RWPE2 (cell line): ENCODE results near the gene ABCG2.

Experiments used
- ATAC-seq: fragments of 200-7000 bp; cut with Tn5 transposase; 3 replicates; pipeline ENCODE4 v1.9.1; 2021; ENCODE audit warnings: low read depth
- DNase-seq: peaks from one replicate; pipeline ENCODE4 v3.0.0-alpha.2; 2020; ENCODE audit warnings: low spot score
- H3K27ac ChIP-seq: fragments of 450-650 bp; 2 replicates; pipeline ENCODE4 v1.5.1; 2017; ENCODE audit warnings: mild to moderate bottlenecking; ENCODE audit not compliant: poor library complexity, severe bottlenecking
- H3K27me3 ChIP-seq: fragments of 250-450 bp; sonication (Bioruptor Pico); 2 replicates; pipeline ENCODE4 v1.5.1; 2021; ENCODE audit warnings: mild to moderate bottlenecking, moderate library complexity; ENCODE audit not compliant: insufficient read depth, poor library complexity, severe bottlenecking
- H3K36me3 ChIP-seq: fragments of 250-450 bp; sonication (Bioruptor Pico); 2 replicates; pipeline ENCODE4 v1.5.1; 2020; ENCODE audit warnings: low read depth, mild to moderate bottlenecking, moderate library complexity
- H3K4me1 ChIP-seq: fragments of 250-450 bp; sonication (Bioruptor Pico); 2 replicates; pipeline ENCODE4 v1.5.1; 2021; ENCODE audit warnings: mild to moderate bottlenecking, moderate library complexity; ENCODE audit not compliant: insufficient read depth, poor library complexity, severe bottlenecking
- H3K4me3 ChIP-seq: fragments of 250-450 bp; sonication (Bioruptor Pico); 2 replicates; pipeline ENCODE4 v1.5.1; 2021; ENCODE audit warnings: mild to moderate bottlenecking, moderate library complexity; ENCODE audit not compliant: severe bottlenecking
- H3K9me3 ChIP-seq: fragments of 250-450 bp; sonication (Bioruptor Pico); 2 replicates; pipeline ENCODE4 v1.5.1; 2021; ENCODE audit warnings: mild to moderate bottlenecking, moderate library complexity; ENCODE audit not compliant: severe bottlenecking
- TF ChIP-seq, protein P1 (sequence below): fragments of 450-650 bp; IDR thresholded peaks from one replicate; pipeline ENCODE4 v1.5.1; 2017; ENCODE audit warnings: mild to moderate bottlenecking, moderate library complexity; ENCODE audit not compliant: poor library complexity, severe bottlenecking

The ABCG2 gene

DNA sequence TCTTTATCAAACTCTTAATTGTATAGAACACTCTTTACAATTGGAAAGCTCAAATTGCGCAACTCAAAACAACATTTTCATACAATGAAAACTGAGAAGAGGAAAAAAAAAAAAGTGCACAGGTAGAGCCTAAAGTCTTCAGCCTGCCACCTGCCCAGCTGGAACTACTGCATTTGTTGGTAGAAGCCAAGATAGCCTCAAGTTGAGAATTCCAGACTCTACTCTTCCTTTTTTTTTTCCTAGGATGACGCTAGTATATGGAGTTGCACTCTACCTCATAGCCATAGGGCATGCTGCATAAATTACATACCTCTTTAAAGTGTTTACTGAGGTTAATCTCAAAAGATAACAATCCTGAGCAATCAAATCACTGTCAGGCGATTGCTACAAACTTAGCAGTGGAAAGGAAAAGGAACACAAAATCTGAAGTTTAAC is 13.6 kb downstream of the ABCG2 start:
- peak overlapping the region; percentile 81 for H3K27ac ChIP-seq
- peak; percentile 51; the same call in 2 of the 3 replicates for ATAC-seq
- H3K27me3 ChIP-seq: no peaks in the 10 kb centered on the region

DNA sequence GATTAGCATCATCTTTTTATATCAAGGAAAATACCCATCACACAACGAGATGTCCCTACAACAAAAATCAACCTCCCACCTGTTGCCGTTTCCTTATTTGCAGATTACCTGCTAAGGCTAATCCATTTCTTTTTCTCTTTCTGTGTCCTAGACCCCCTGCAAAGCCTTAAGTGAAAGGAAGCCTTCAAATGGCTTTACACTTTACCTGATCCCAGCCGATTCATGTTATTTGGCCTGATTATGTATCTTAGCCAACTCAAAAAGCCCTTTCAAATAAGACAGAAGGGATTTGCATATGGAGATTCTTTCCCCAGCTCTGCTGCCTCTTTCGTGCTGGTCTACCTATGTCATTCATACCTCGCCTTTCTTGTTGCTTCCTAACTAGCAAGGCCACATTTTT is 14.4 kb downstream of the ABCG2 start:
- TF ChIP-seq, protein P1, sequence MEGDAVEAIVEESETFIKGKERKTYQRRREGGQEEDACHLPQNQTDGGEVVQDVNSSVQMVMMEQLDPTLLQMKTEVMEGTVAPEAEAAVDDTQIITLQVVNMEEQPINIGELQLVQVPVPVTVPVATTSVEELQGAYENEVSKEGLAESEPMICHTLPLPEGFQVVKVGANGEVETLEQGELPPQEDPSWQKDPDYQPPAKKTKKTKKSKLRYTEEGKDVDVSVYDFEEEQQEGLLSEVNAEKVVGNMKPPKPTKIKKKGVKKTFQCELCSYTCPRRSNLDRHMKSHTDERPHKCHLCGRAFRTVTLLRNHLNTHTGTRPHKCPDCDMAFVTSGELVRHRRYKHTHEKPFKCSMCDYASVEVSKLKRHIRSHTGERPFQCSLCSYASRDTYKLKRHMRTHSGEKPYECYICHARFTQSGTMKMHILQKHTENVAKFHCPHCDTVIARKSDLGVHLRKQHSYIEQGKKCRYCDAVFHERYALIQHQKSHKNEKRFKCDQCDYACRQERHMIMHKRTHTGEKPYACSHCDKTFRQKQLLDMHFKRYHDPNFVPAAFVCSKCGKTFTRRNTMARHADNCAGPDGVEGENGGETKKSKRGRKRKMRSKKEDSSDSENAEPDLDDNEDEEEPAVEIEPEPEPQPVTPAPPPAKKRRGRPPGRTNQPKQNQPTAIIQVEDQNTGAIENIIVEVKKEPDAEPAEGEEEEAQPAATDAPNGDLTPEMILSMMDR: no peak
- ATAC-seq (no peak), DNase-seq (no peak)
- Histone ChIP-seq H3K4me1 (peaks cover 30% of the 10 kb centered on the region), H3K27me3 (no peaks in the 10 kb centered on the region), H3K9me3 (no peaks in the 10 kb centered on the region), H3K27ac (peak overlapping the region; percentile 81), H3K4me3 (no peak overlapping the region), H3K36me3 (no peaks in the 10 kb centered on the region)

More for the DNA sequence above, 13.6 kb downstream of the ABCG2 start:
- DNase-seq: no peak
- Histone ChIP-seq H3K36me3 (no peaks in the 10 kb centered on the region), H3K4me3 (no peak overlapping the region), H3K4me1 (peaks cover 30% of the 10 kb centered on the region), H3K9me3 (no peaks in the 10 kb centered on the region)
- TF ChIP-seq, protein P1: no peak

DNA sequence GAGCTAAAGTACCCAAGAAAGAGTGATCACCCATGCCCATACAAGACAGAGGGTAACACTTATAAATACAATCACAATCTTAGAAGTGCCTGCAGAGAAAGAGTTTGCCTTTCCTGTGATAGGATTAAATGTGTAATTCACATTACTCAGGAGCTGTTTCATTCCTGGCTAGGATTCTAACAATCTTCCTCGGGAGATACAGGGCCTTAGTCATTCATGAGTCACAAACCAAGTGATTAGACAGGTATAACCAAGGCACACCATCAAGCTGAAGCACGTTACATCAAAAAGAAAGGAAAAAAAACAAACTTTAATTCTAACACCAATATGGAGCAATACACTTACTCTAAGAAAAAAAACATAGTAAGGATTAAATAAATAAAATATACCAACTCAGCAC is 14.9 kb downstream of the ABCG2 start:
- TF ChIP-seq, protein P1: no peak
- Histone ChIP-seq H3K4me3 (no peak overlapping the region), H3K27me3 (no peaks in the 10 kb centered on the region), H3K27ac (peak overlapping the region; percentile 81), H3K36me3 (no peaks in the 10 kb centered on the region), H3K4me1 (peaks cover 35% of the 10 kb centered on the region), H3K9me3 (no peaks in the 10 kb centered on the region)
- DNase-seq (no peak), ATAC-seq (peak; percentile 92)

DNA sequence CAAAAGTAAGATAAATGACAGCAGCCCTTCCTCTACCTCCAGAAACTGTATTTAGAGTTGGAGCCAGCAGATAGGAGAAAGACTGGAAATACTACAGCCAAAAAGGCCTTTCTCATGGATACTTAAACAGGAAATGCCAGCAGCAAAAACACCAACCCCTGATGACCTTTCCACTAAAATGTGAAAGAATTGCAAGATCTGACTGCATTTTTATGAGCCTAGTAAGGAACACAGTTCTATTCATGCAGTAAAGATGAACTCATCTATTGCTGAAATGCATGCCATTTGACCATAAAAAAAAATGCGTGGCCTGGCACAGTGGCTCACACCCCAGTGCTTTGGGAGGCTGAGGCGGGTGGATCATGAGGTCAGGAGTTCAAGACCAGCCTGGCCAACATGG is 19.9 kb downstream of the ABCG2 start:
- Histone ChIP-seq H3K4me3 (no peak overlapping the region), H3K4me1 (peaks cover 29% of the 10 kb centered on the region), H3K27ac (peak overlapping the region; percentile 68), H3K36me3 (no peaks in the 10 kb centered on the region), H3K27me3 (no peaks in the 10 kb centered on the region), H3K9me3 (no peaks in the 10 kb centered on the region)
- ATAC-seq (peak; percentile 67), DNase-seq (no peak)
- TF ChIP-seq, protein P1: no peak

DNA sequence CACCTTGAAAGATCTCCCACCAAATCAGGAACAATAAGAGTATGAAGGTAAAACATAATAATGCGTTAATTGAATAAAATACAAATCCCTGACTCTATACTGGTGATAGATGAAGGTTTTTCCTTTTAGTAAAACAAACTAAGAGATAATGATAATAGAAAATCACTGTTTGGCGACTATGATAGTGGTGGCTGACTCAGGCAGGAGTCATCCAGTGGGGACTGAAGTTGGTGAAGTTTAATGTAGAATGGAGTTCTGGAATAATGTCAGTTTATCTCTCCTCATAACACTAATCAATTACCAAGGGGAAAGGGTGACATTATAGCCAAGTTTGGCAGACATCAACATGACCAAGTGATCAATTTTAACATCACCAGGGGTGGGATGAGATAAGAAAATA is 21.3 kb downstream of the ABCG2 start:
- H3K27ac ChIP-seq: peak overlapping the region; percentile 68
- peaks cover 21% of the 10 kb centered on the region for H3K4me1 ChIP-seq
- no peaks in the 10 kb centered on the region for H3K27me3 ChIP-seq
- H3K36me3 ChIP-seq: no peaks in the 10 kb centered on the region
- no peaks in the 10 kb centered on the region for H3K9me3 ChIP-seq
- DNase-seq (no peak), ATAC-seq (no peak)
- TF ChIP-seq, protein P1: no peak
- H3K4me3 ChIP-seq: no peak overlapping the region
